KBM-7 (cell line): ENCODE data around the gene MCHR1.
"Not testable (repeated sequence)": the region's sequence is repeated elsewhere in the genome, so short reads cannot be mapped to it uniquely, and the experiment has no call there.

Source experiments
- DNase-seq: peaks from one replicate; pipeline ENCODE4 v3.0.0-alpha.2; 2015
- in situ Hi-C: fragments of 300-500 bp; cut with MboI; formaldehyde crosslinking; loops from 2 replicates; pipeline ENCODE4 v1.14.3; 2020; ENCODE audit warnings: low sequenced_read_pairs, low pct_unique_long_range_greater_than_20kb, mixed read lengths

MCHR1 gene

DNA sequence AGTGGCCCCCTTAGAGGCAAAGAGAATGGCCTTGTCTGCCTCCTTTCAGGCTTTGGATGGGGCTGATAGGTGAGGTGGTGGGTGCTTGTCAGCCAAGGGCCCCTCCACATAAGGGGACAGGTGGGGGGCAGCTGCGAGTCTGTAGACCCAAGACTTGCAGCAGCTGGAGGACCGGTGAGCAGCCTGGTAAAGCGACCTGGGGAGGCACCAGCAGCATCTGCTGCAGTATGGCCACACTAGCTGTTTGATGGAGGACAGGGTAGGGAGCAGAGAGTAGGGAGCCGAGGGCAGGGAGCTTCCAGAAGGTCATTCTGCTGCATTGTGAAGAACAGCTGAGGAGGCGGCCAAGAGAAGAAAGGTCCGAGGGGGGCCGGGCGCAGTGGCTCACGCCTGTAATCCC, 25.9 kb upstream of the MCHR1 start:
- in situ Hi-C loops: no loop called here
- DNase-seq: no peak

DNA sequence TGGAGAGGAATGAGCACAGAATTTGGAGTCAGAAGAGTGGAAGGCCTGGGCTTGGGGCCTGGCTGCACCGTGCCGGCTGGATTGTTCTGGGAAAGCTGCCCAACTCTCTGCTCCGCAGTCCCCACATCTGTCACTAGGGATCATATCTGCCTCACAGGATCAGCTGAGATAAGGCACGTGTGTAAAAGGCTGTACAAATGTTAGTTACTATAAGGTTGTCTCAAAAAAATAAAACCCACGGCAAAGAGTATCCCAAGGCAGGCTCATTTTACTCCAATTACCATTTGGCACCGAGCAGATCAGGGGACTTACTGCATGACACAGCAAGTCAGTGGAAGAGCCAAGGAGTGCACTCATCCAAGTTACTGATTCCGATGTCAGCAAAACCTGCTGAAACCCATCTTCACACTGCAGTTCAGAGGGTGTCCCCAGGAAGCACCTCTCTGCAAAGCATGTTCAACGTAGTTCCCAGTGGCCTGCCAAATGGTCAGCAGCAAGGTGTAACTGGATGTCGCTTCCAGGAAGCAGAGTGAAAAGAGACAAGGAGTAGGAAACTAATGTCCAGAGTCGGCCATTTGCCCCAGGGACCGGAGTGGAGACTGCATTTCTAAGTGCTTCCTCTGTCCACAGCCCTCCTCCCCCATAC, 24.6 kb upstream of the MCHR1 start:
- DNase-seq: peak; percentile 27
- in situ Hi-C loops: no loop called here

DNA sequence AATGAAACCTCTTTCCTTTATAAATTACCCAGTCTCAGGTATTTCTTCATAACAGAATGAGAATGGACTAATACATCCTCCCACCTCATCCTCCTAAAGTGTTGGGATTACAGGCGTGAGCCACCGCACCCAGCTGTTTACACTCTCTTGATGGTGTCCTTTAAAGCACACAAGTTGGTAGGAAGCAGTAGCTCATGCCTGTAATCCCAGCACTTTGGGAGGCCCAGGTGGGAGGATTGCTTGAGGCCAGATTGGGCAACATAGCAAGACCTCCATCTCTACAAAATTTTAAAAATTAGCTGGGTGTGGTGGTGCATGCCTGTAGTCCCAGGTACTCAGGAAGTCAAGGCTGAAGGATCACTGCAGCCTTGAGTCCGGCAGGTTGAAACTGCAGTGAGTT, 23.3 kb upstream of the MCHR1 start:
- in situ Hi-C loops, DNase-seq: not testable (repeated sequence)

DNA sequence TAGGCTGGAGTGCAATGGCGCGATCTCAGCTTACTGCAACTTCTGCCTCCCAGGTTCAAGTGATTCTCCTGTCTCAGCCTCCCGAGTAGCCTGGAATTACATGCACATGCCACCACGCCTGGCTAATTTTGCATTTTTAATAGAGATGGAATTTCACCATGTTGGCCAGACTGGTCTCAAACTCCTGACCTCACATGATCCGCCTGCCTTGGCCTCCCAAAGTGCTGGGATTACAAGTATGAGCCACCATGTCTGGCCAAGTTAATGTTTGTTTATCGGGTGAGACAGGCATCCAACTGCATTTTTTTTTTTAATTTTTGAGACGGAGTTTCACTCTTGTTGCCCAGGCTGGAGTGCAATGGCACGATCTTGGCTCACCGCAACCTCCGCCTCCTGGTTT, 22.6 kb upstream of the MCHR1 start:
- DNase-seq, in situ Hi-C loops: not testable (repeated sequence)

DNA sequence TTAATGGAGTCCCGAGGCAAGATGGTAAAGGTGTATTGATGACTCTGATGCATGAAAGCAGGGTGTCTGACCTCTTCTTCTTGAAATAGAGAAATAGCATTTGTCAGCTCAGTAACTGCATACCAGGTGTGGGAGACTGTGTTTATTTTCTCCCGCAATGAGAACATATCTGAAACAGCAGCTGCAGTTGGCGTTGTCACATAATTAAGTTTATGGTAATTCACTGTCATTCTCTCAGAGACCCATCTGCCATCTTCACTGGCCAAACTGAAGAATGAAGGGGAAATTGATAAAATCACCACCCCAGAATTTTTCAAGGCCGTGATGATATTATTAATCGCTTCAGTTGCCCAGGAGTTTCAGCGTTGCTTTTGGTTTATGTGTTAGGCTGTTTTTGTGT, 20.1 kb upstream of the MCHR1 start:
- no peak for DNase-seq
- in situ Hi-C loops: no loop called here

DNA sequence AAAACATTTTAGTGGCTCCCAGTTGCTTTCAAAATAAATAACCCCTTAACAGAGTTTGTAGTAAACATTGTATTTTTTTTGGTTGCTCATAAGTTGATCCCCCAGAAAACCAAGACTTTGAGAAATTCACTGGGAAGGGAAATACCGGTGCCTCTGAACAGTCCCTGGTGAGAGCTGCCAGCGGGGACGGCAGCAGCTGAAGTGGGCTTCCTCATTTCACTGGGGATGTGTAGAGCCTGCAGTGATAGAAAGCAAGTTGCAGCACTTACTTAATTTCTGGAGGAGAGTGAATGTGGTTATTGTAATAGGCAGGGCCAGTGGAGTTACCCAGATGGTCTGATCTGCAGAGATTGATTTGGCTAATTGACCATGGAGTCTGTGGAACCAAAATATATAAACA, 18.6 kb upstream of the MCHR1 start:
- peak; percentile 31 for DNase-seq
- in situ Hi-C loops: no loop called here

DNA sequence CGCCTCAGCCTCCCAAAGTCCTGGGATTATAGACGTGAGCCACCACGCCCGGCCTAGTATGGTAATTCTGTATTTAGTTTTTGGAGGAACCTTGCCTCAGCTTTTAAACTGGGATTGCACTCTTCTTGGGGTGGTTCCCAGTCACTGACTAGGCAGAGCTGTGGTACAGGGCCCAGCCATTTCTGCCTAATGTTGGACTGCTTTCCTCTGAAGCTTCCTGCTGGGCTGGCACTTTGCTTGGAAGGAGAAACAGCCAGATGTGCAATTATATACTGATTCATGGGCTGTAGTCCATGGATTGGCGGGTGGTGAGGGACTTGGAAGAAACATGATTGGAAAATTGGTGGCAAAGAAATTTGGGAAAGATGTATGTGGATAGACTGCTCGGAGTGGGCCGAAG, 17.6 kb upstream of the MCHR1 start:
- in situ Hi-C loops: no loop called here
- no peak for DNase-seq

DNA sequence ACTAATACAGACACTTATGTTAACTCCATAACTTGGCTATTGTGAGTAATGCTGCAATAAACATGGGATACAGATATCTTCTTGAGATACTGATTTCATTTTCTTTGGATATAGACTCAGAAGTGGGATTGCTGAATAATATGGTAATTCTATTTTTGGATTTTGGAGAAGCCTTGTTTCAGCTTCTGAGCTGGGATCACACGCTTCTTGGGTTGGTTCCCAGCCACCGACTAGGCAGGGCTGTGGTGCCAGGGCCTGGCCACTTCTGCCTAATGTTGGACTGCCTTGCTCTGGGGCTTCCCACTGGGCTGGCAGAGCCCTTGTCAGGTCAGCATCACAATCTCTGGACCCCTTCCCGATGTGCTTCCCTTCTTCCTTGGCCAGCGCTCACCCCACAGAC, 14.0 kb upstream of the MCHR1 start:
- DNase-seq: no peak

DNA sequence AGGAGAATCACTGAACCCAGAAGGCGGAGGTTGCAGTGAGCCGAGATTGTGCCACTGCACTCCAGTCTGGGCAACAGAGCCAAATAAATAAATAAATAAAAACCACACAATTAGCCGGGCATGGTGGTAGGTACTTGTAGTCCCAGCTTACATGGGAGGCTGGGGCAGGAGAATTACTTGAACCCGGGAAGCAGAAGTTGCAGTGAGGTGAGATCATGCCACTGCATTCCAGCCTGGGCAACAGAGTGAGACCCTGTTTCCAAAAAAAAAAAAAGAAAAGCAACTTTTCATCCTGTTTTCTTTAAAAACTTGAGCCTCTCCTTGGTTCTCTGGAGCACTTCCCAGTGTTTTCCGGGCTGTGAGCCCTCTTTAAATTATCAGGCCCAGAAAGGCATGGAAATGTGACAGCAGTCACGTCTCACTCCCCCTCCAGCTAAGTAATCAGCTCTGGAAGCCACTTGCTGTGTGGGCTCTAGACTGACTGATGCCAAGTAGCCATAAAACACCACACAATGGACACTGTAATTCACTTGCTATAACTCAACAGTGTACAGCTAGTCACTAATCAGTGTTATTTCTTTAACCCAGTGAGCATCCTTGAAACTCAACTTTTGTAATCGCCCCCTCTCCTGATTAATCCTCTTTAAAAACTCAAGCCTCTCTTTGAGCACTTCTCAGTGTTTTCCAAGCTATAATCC, 13.0 kb upstream of the MCHR1 start:
- in situ Hi-C loops: no loop called here

More for the DNA sequence above, 14.0 kb upstream of the MCHR1 start:
- in situ Hi-C loops: no loop called here

DNA sequence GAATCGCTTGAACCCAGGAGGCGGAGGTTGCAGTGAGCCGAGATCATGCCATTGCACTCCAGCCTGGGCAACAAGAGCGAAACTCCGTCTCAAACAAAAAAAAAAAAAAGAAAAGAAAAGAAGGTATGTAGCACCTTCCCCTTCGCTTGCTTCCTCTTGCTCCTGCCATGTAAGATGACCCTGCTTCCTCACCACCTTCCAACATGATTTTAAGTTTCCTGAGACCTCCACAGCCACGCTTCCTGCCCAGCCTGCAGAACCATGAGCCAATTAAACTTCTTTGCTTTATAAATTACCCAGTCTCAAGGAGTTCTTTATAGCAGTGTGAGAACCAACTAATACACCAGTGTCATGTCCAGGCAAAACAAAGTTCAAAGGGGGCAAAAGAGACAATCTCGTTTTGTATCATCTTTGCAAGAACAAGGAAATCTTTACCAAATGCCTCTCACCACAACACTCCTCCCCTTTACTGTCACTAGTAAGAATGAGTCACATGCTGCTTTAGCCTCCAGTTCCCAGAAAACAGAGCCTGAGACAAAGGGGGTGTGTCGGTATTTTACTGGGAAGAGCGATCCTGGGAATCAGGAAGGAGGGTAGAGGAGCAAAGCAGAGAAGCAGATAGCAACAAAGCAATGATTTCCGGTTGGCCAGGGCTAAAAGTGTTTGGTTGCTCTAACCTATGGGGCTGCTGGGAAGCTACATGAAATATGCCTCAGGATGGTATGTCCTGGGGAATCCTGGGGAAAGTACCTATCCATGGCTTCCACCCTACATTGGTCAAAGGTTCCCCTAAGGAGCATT, 10.5 kb upstream of the MCHR1 start:
- peak; percentile 50 for DNase-seq
- in situ Hi-C loops: no loop called here

More for the DNA sequence above, 13.0 kb upstream of the MCHR1 start:
- no peak for DNase-seq

DNA sequence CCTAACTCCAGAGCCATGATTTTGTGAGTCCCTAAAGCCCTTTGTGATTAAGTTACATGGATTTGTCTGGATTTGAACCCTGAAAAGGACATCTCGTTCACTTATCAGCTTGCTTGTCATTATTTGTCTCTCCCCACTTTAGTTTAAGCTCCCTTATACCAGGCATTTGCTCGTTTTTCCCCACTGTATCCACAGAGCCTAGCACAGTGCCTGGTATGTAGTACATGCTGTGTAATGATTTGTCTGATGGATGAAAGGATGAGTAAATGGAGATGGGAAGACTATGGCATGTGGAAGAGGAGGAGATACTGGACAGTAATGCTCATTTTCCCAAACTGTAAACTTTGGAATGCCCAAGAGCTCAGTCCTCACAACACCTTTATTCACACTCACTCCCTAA, 9.2 kb upstream of the MCHR1 start:
- in situ Hi-C loops: no loop called here
- no peak for DNase-seq

DNA sequence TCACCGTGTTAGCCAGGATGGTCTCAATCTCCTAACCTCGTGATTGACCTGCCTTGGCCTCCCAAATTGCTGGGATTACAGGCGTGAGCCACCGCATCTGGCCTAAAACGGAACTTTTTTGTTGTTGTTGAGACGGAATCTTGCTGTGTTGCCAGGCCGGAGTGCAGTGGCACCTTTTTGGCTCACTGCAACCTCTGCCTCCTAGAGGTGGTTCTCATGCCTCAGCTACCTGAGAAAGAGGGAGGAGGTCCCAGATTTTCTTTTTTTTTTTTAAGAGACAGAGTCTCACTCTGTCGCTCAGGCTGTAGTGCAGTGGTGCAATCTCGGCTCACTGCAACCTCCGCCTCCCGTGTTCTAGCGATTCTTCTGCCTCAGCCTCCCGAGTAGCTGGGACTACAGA, 7.9 kb upstream of the MCHR1 start:
- DNase-seq: no peak
- in situ Hi-C loops: no loop called here

DNA sequence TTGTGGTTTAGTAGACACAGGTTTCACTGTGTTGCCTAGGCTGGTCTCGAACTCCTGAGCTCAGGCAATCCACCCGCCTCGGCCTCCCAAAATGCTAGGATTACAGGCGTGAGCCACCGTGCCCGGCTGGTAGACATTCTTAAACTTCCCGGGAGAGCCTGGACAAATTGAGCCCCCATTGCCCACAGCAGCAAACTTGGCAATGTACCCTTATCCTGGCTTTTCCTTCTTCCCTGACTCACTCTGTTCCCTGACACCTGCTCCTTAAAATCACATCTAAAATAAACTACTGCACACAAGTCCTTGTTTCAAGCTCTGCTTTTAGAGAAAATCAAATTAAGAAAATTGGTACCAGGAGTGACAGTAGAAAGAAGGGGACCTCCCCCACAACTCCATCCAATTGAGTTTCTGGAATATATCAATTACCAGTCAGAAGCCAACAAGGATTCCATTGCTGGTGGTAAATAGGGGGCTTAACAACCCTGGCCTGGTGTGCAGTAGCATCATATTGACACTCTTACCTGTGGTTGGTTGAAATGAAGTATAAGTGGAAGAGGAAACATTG, 7.4 kb upstream of the MCHR1 start:
- in situ Hi-C loops: no loop called here
- no peak for DNase-seq

DNA sequence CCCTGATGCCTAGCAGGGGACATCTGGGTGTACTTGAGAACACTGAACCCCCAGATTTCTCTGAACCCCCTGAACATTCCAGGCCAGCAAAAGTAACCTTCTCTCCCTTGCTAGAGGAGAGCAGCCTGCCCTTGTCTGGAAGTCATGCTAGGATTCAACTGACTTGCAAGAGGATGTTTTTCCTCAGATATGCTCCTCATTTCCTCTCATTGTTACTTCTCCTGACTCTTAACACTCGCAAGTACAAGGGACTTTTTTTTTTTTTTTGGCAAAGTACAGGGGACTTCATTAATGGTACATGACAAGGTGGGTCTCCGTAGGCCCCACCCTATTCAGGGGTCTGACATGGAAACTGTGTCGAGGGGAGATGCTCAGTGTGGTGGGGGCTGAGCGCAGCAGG, 6.3 kb upstream of the MCHR1 start:
- in situ Hi-C loops: no loop called here
- DNase-seq: no peak

DNA sequence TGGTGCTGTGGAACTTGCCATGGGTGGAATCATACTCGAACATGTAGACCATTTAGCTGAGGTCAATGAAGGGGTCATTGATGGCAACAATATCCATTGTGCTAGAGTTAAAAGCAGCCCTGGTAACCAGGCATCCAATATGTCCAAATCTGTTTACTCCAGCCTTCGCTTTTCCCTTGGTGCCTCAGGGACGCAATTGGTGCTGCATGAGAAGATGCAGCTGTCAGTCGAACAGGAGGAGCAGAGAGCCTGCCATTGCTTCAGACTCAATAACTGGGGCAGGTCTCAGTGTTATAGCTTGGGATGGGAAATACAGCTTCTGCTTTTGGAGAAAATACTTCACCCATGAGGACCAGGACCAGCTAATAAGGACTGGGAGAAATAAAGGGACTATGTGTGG, 5.0 kb upstream of the MCHR1 start:
- in situ Hi-C loops: no loop called here
- DNase-seq: no peak

DNA sequence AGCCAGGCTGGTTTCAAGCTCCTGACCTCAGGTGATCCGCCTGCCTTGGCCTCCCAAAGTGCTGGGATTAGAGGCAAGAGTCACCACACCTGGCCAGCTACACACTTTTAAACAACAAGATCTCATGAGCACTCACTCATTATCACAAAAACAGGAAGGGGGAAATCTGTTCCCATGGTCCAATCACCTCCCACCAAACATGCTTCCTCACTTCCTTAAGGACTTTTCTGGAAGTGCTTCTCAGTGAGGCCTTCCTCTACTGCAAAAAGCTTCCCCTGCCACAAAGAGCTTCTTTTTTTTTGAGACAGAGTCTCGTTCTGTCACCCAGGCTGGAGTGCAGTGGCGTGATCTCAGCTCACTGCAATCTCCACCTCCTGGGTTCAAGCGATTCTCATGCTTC, 3.1 kb upstream of the MCHR1 start:
- in situ Hi-C loops: not testable (repeated sequence)
- peak; percentile 53 for DNase-seq

DNA sequence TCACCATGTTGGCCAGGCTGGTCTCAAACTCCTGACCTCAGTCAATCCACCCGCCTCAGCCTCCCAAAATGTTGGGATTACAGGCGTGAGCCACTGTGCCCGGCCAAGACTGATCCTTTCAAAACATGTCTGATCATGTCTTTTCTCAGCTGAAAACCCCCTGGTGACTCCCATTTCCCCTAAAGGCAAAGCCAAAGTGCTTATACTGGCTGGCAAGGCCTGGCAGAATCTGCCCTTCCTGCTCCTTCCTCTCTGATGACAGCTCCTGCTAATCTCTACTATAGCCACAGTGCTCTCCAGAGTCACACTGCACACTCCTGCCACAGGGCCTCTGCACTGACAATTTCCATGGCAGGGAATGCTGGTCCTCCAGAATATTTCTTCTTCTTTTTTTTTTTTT, 2.6 kb upstream of the MCHR1 start:
- in situ Hi-C loops: no loop called here
- peak; percentile 42 for DNase-seq

DNA sequence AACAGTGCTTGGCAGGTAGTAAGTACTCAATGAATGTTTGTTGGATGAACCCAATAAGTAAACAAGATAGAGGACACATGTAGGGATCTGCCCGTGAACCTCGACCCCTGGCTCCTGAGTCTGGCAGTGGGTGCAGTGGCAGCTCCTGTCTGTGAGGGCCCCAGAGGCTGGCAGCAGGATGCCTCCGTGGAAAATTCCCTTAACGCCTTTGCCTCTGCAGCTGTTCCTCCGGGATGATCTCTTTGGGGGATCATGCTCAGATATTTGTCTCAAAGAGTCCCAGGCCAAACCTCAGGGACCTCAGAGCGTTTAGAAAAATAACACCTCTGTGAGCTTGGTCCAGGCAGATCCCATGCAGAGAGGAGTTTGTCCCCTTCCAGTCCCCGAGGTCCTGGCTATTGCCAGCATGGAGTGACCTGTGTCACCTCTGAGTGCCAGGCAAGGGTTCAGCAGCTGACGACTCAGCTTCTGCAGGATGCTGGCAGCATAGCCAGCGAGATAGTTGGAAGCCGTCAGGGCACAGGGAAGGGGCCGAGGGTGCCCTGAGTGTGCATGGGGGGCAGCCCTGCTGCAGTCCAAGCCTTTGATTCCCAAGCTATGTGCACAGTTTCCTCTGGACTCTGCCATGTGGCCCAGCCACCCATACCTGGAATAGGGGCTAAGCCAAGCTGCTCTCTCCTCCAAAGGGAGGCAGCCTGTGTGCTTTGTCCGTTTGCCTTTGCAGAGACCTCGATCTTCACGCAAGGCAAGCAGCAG, 613 bp upstream of the MCHR1 start:
- in situ Hi-C loops: no loop called here
- no peak for DNase-seq
